HCT116 (cell line): ENCODE results near the gene FAM110A. TPM values are rescaled to one million over a fixed set of nuclear protein-coding genes. Genes with fewer than 3 reads are reported as not detected.

Experiments used
- ATAC-seq: fragments of 200-7000 bp; cut with Tn5 transposase; 2 replicates; pipeline ENCODE4 v1.9.1; 2020; ENCODE audit warnings: mild to moderate bottlenecking, moderate library complexity
- BruUV-seq: library from RNA; stranded (reverse); fragments of 400-500 nt; replicated peaks from 2 replicates; lab custom pipeline; 2021; lab: Mats Ljungman, UMichigan
- CTCF ChIA-PET: fragments of 300-600 bp; sonication (Branson Sonifier 250); formaldehyde crosslinking; loops from one replicate; lab custom pipeline; 2021; ENCODE audit warnings: antibody characterized with exemption; lab: Charles Lee
- POLR2A ChIA-PET: fragments of 300-600, 350-600 bp; sonication (Branson Sonifier 250); formaldehyde crosslinking; loops from one replicate; lab custom pipeline; 2021; ENCODE audit warnings: antibody characterized with exemption; lab: Charles Lee
- RAD21 ChIA-PET, 2 experiments: fragments of 300-600 bp; sonication (Branson Sonifier 250); formaldehyde crosslinking; loops; one replicate each; lab custom pipeline; 2023; ENCODE audit warnings: low total read pairs in 2 of 2; ENCODE audit not compliant: uncharacterized antibody in 2 of 2, unreplicated experiment in 2 of 2, low non-redundant PET in 1 of 2; lab: Charles Lee
- DNase-seq: peaks from one replicate; pipeline ENCODE4 v3.0.0-alpha.2; 2010; ENCODE audit warnings: low read depth, low spot score
- H2AFZ ChIP-seq: fragments of 200-600 bp; shearing (Covaris generic), sonication (generic); 2 replicates; pipeline ENCODE4 v1.6.1; 2017; ENCODE audit warnings: low read depth, mixed run types, mixed read lengths, antibody characterized with exemption, low read length; ENCODE audit not compliant: poor library complexity, severe bottlenecking
- H3K27ac ChIP-seq: 2 replicates; pipeline ENCODE4 v1.5.1; 2012; ENCODE audit warnings: low read depth, low read length
- H3K27me3 ChIP-seq: fragments of 200-600 bp; sonication (generic); 2 replicates; pipeline ENCODE4 v1.6.1; 2016; ENCODE audit warnings: mixed run types, low read length, mixed read lengths; ENCODE audit not compliant: insufficient read depth
- H3K36me3 ChIP-seq, 2 experiments: fragments of 200-500 bp in 1 of 2; fragments of 200-600 bp in 1 of 2; sonication (Bioruptor generic) in 1 of 2; sonication (generic) in 1 of 2; 2 replicates each; pipeline versions ENCODE4 v1.5.1 to v1.6.1; 2014 to 2016; ENCODE audit warnings: low read length in 2 of 2, inconsistent platforms in 1 of 2, mixed read lengths in 1 of 2, mixed run types in 1 of 2; ENCODE audit not compliant: insufficient read depth in 2 of 2, control insufficient read depth in 1 of 2
- H3K4me1 ChIP-seq, 2 experiments: fragments of 200-600 bp in 1 of 2; sonication (generic) in 1 of 2; 2 replicates each; pipeline versions ENCODE4 v1.5.1 to v1.6.1; 2012 to 2017; ENCODE audit warnings: low read length in 2 of 2, inconsistent platforms in 1 of 2, mild to moderate bottlenecking in 1 of 2, mixed read lengths in 1 of 2, mixed run types in 1 of 2, moderate library complexity in 1 of 2; ENCODE audit not compliant: insufficient read depth in 2 of 2, control insufficient read depth in 1 of 2
- H3K4me2 ChIP-seq: fragments of 200-600 bp; sonication (generic); 2 replicates; pipeline ENCODE4 v1.6.1; 2017; ENCODE audit warnings: mixed run types, low read length, mixed read lengths
- H3K4me3 ChIP-seq, 2 experiments: fragments of 200-600 bp in 1 of 2; sonication (generic) in 1 of 2; replicated peaks in 1 of 2; 2 replicates each; pipeline ENCODE4 v1.5.1; 2011 to 2016; ENCODE audit warnings: low read length in 2 of 2, control low read depth in 1 of 2, low read depth in 1 of 2, mild to moderate bottlenecking in 1 of 2, mixed read lengths in 1 of 2, mixed run types in 1 of 2
- H3K79me2 ChIP-seq: fragments of 200-600 bp; sonication (generic); 2 replicates; pipeline ENCODE4 v1.6.1; 2017; ENCODE audit warnings: mild to moderate bottlenecking, mixed run types, low read length, moderate library complexity, mixed read lengths; ENCODE audit not compliant: insufficient read depth
- H3K9ac ChIP-seq: fragments of 200-600 bp; sonication (generic); 2 replicates; pipeline ENCODE4 v1.6.1; 2016; ENCODE audit warnings: low read length, mixed read lengths
- H3K9me2 ChIP-seq: fragments of 200-600 bp; sonication (generic), shearing (Covaris generic); 2 replicates; pipeline ENCODE4 v1.6.1; 2017; ENCODE audit warnings: mixed run types, mild to moderate bottlenecking, moderate library complexity; ENCODE audit not compliant: insufficient read depth
- H3K9me3 ChIP-seq, 2 experiments: fragments of 200-500 bp in 1 of 2; fragments of 200-600 bp in 1 of 2; sonication (Bioruptor generic) in 1 of 2; sonication (generic) in 1 of 2; 2 replicates each; pipeline ENCODE4 v1.6.1; 2014 to 2017; ENCODE audit warnings: low read length in 2 of 2, mixed read lengths in 2 of 2, inconsistent platforms in 1 of 2, low read depth in 1 of 2, mild to moderate bottlenecking in 1 of 2, mixed run types in 1 of 2, moderate library complexity in 1 of 2; ENCODE audit not compliant: control insufficient read depth in 1 of 2, insufficient read depth in 1 of 2
- H4K20me1 ChIP-seq: fragments of 200-600 bp; sonication (generic), shearing (Covaris generic); 2 replicates; pipeline ENCODE4 v1.6.1; 2017; ENCODE audit warnings: mixed run types, mild to moderate bottlenecking, moderate library complexity; ENCODE audit not compliant: insufficient read depth
- ATF3 ChIP-seq: IDR thresholded peaks from 2 replicates; pipeline ENCODE4 v1.6.1; 2012
- CBX3 ChIP-seq: IDR thresholded peaks from 2 replicates; pipeline ENCODE4 v1.6.1; 2012; ENCODE audit warnings: low read depth
- CEBPB ChIP-seq: IDR thresholded peaks from 2 replicates; pipeline ENCODE4 v1.6.1; 2012; ENCODE audit warnings: low read depth
- CTCF ChIP-seq, 3 experiments: fragments of 200-600 bp in 1 of 3; sonication (generic) in 1 of 3; IDR thresholded peaks in 2 of 3; conservative IDR thresholded peaks in 1 of 3; 2 replicates each; pipeline ENCODE4 v1.5.1; 2012 to 2017; ENCODE audit warnings: low read depth in 2 of 3, low read length in 2 of 3, antibody characterized with exemption in 1 of 3, borderline replicate concordance in 1 of 3, control low read depth in 1 of 3, mild to moderate bottlenecking in 1 of 3, mixed read lengths in 1 of 3, mixed run types in 1 of 3, moderate library complexity in 1 of 3; ENCODE audit not compliant: insufficient read depth in 1 of 3
- ELF1 ChIP-seq: IDR thresholded peaks from 2 replicates; pipeline ENCODE4 v1.6.1; 2012; ENCODE audit warnings: low read depth, borderline replicate concordance
- JUND ChIP-seq: IDR thresholded peaks from 2 replicates; pipeline ENCODE4 v1.6.1; 2012
- POLR2A ChIP-seq: IDR thresholded peaks from 2 replicates; pipeline ENCODE4 v1.7.0; 2011; ENCODE audit warnings: borderline replicate concordance; ENCODE audit not compliant: insufficient read depth, insufficient read length; ENCODE audit errors: extremely low read depth
- RAD21 ChIP-seq: IDR thresholded peaks from 2 replicates; pipeline ENCODE4 v1.6.1; 2012; ENCODE audit warnings: low read depth, mild to moderate bottlenecking
- REST ChIP-seq: IDR thresholded peaks from 2 replicates; pipeline ENCODE4 v1.6.1; 2012; ENCODE audit warnings: low read depth
- SIN3A ChIP-seq: IDR thresholded peaks from 2 replicates; pipeline ENCODE4 v1.6.1; 2012; ENCODE audit warnings: low read depth
- SP1 ChIP-seq: IDR thresholded peaks from 2 replicates; pipeline ENCODE4 v1.6.1; 2012; ENCODE audit warnings: low read depth
- TCF7L2 ChIP-seq: IDR thresholded peaks from 2 replicates; pipeline ENCODE4 v1.7.0; 2011; ENCODE audit warnings: borderline replicate concordance, inconsistent platforms; ENCODE audit not compliant: insufficient read depth, insufficient read length; ENCODE audit errors: extremely low read depth
- YY1 ChIP-seq: IDR thresholded peaks from 2 replicates; pipeline ENCODE4 v1.6.1; 2011; ENCODE audit warnings: low read length, low read depth, moderate library complexity, mild to moderate bottlenecking; ENCODE audit not compliant: insufficient replicate concordance; ENCODE audit errors: extremely low read depth
- ZNF274 ChIP-seq: fragments of 200-500 bp; sonication (Bioruptor generic); IDR thresholded peaks from 2 replicates; pipeline ENCODE4 v1.6.1; 2014; ENCODE audit warnings: mild to moderate bottlenecking, low read depth, low read length, inconsistent platforms
- intact Hi-C: fragments of 100-400 bp; cut with micrococcal nuclease; formaldehyde crosslinking; loops from 2 replicates; pipeline ENCODE4 v1.10.0; 2022
- total RNA-seq: library from RNA; stranded (reverse); gene quantifications from one replicate; pipeline ENCODE4 v1.2.1, GENCODE V29; 2021; ENCODE audit not compliant: unreplicated experiment

FAM110A gene
- total RNA-seq, 1 experiment from 2014 or later, result 26.4 TPM

GRCh38 chr20:859751-860231 lies 26.3 kb downstream of the FAM110A start:
- no peaks in the 10 kb centered on the region for H3K79me2 ChIP-seq
- RAD21 ChIA-PET, result interaction anchor here in 1 of 2 experiments (0.5 kb wide), 1 partner anchor 43 kb away, joined by 4 read pairs; no protein-coding TSS in a partner anchor
- no peaks in the 10 kb centered on the region for H3K9me3 ChIP-seq
- H3K27me3 ChIP-seq, result no peaks in the 10 kb centered on the region; the same call in 1 of the 2 replicates
- no peak overlapping the region for H3K4me2 ChIP-seq
- no peak for ATAC-seq
- no peak overlapping the region for H3K9ac ChIP-seq
- 0 out of 6 replicates have a peak, but pooled peaks of 1 of the 3 experiments have one; percentile 7 for TF ChIP-seq CTCF (IDR thresholded peaks at IDR 0.05 in 2 of 3, conservative IDR thresholded peaks at IDR 0.05 in 1 of 3; ENCODE audit: borderline replicate concordance in 1 of 3, insufficient read depth in 1 of 3, low read depth in 2 of 3, low read length in 2 of 3)
- no peak for TF ChIP-seq CEBPB
- TF ChIP-seq, all 23 proteins: peak for 1
- DNase-seq, result no peak
- Histone ChIP-seq H3K9me2 (0 out of 2 replicates have a peak, but pooled peaks cover 4% of the 10 kb centered on the region), H4K20me1 (no peaks in the 10 kb centered on the region), H3K36me3 (no peaks in the 10 kb centered on the region), H3K4me1 (peaks cover 24 to 44% of the 10 kb centered on the region in 2 experiments), H3K27ac (no peak overlapping the region), H3K4me3 (no peak overlapping the region), H2AFZ (no peak overlapping the region)
- intact Hi-C loops, result no loop called here
- ChIA-PET POLR2A (no interaction called here), CTCF (no interaction called here)
- no TSS peak for BruUV-seq

- DNase-seq (no peak), ATAC-seq (no peak)
- ChIA-PET RAD21 (no interaction called here), POLR2A (no interaction called here), CTCF (no interaction called here)
- BruUV-seq, result no TSS peak
- H3K4me3 ChIP-seq, result no peak overlapping the region
- H3K4me2 ChIP-seq, result no peak overlapping the region
- no peak overlapping the region for H3K27ac ChIP-seq
- H4K20me1 ChIP-seq, result no peaks in the 10 kb centered on the region
- no peaks in the 10 kb centered on the region for H3K9me3 ChIP-seq
- H3K27me3 ChIP-seq, result peaks cover 3% of the 10 kb centered on the region; the same call in 1 of the 2 replicates
- H3K4me1 ChIP-seq, result peaks cover 15 to 33% of the 10 kb centered on the region in 2 experiments
- no peaks in the 10 kb centered on the region for H3K79me2 ChIP-seq
- H2AFZ ChIP-seq, result no peak overlapping the region
- intact Hi-C loops, result no loop called here
- 0 out of 2 replicates have a peak, but pooled peaks cover 4% of the 10 kb centered on the region for H3K9me2 ChIP-seq
- H3K36me3 ChIP-seq, result no peaks in the 10 kb centered on the region
- no peak overlapping the region for H3K9ac ChIP-seq
- TF ChIP-seq YY1 (no peak), REST (no peak), ZNF274 (no peak), ATF3 (no peak), SIN3A (no peak), SP1 (no peak), RAD21 (no peak), POLR2A (no peak), ELF1 (no peak), CBX3 (no peak), TCF7L2 (no peak), JUND (no peak), CEBPB (no peak)
Measured at GRCh38 chr20:860891-861290, 27.4 kb downstream of the FAM110A start.
